Astrocyte (in vitro differentiated cells and primary cell): ENCODE results near the gene SLC27A2.

Experiments
- CTCF ChIP-seq: IDR thresholded peaks from 2 replicates; pipeline ENCODE4 v1.5.1; 2011; ENCODE audit warnings: low read depth, mild to moderate bottlenecking, inconsistent platforms, low read length, moderate library complexity; ENCODE audit not compliant: insufficient read depth
- EZH2 ChIP-seq: IDR thresholded peaks from 2 replicates; pipeline ENCODE4 v1.6.1; 2012; ENCODE audit warnings: mild to moderate bottlenecking, low read length, inconsistent platforms; ENCODE audit not compliant: insufficient read depth

GRCh38 chr15:50280271-50280670 lies 98.3 kb downstream of the SLC27A2 start:
- TF ChIP-seq CTCF, result no peak
- TF ChIP-seq EZH2, result no peak
